H1 (cell line): ENCODE results near the gene GPX5. TPM values are rescaled to one million over a fixed set of nuclear protein-coding genes. Genes with fewer than 3 reads are reported as not detected.

ENCODE experiments used
- CTCF ChIA-PET: fragments of 300-600 bp; sonication (Branson Sonifier 250); formaldehyde crosslinking; loops from one replicate; lab custom pipeline; 2021; ENCODE audit not compliant: partially characterized antibody; lab: Charles Lee
- POLR2A ChIA-PET: fragments of 300-600 bp; sonication (Branson Sonifier 250); formaldehyde crosslinking; loops from one replicate; lab custom pipeline; 2021; ENCODE audit warnings: inconsistent platforms; ENCODE audit not compliant: partially characterized antibody; lab: Charles Lee
- DNase-seq, 2 experiments: peaks; one replicate each; pipeline versions ENCODE4 v3.0.0 to v3.0.0-alpha.2; 2010 to 2022; ENCODE audit warnings: low spot score in 2 of 2, low read depth in 1 of 2, mixed read lengths in 1 of 2
- FAIRE-seq: peaks from 2 replicates; lab custom pipeline; 2011; peaks lifted over from hg19 to GRCh38; lab: Jason Lieb, UNC
- H2AFZ ChIP-seq: 2 replicates; pipeline ENCODE4 v1.8.1; 2012; ENCODE audit warnings: low read length, inconsistent platforms
- H2AK5ac ChIP-seq: 2 replicates; pipeline ENCODE4 v1.6.1; 2013; ENCODE audit warnings: low read depth, low read length
- H2BK120ac ChIP-seq: replicated peaks from 2 replicates; pipeline ENCODE3; 2013; ENCODE audit warnings: low read depth, low read length, inconsistent platforms
- H2BK12ac ChIP-seq: 2 replicates; pipeline ENCODE4 v1.6.1; 2013; ENCODE audit warnings: low read depth, low read length
- H2BK15ac ChIP-seq: 2 replicates; pipeline ENCODE4 v1.6.1; 2013; ENCODE audit warnings: low read length
- H2BK20ac ChIP-seq: 2 replicates; pipeline ENCODE4 v1.6.1; 2013; ENCODE audit warnings: low read length
- H2BK5ac ChIP-seq: 2 replicates; pipeline ENCODE4 v1.6.1; 2013; ENCODE audit warnings: low read depth, low read length
- H3K14ac ChIP-seq: 2 replicates; pipeline ENCODE4 v1.6.1; 2013; ENCODE audit warnings: inconsistent platforms; ENCODE audit not compliant: insufficient read length
- H3K18ac ChIP-seq: 2 replicates; pipeline ENCODE4 v1.6.1; 2013; ENCODE audit warnings: low read length; ENCODE audit errors: extremely low read depth
- H3K23ac ChIP-seq: 2 replicates; pipeline ENCODE4 v1.6.1; 2013; ENCODE audit warnings: inconsistent platforms; ENCODE audit not compliant: insufficient read length
- H3K23me2 ChIP-seq: 2 replicates; pipeline ENCODE4 v1.6.1; 2013; ENCODE audit warnings: low read depth, low read length
- H3K27ac ChIP-seq: 2 replicates; pipeline ENCODE4 v1.6.1; 2011; ENCODE audit warnings: low read depth, low read length, inconsistent platforms
- H3K27me3 ChIP-seq, 4 experiments: replicated peaks in 1 of 4; 1 replicate in 1 of 4; 2 replicates in 3 of 4; pipeline versions ENCODE4 v1.6.1 to v1.8.1; 2011 to 2013; ENCODE audit warnings: low read length in 3 of 4, mild to moderate bottlenecking in 3 of 4, inconsistent platforms in 2 of 4, mixed read lengths in 2 of 4, moderate library complexity in 1 of 4; ENCODE audit not compliant: control insufficient read depth in 3 of 4, insufficient read depth in 3 of 4; ENCODE audit errors: extremely low read depth in 1 of 4
- H3K36me3 ChIP-seq, 4 experiments: 2 replicates each; pipeline versions ENCODE4 v1.6.1 to v1.8.1; 2011 to 2013; ENCODE audit warnings: mild to moderate bottlenecking in 4 of 4, low read length in 3 of 4, moderate library complexity in 2 of 4, control low read depth in 1 of 4, inconsistent platforms in 1 of 4; ENCODE audit not compliant: insufficient read depth in 4 of 4, control insufficient read depth in 2 of 4
- H3K4ac ChIP-seq: replicated peaks from 2 replicates; pipeline ENCODE3; 2013; ENCODE audit warnings: low read length, low read depth, mixed read lengths, inconsistent platforms; ENCODE audit not compliant: insufficient read length
- H3K4me1 ChIP-seq, 4 experiments: replicated peaks in 1 of 4; 1 replicate in 1 of 4; 2 replicates in 3 of 4; pipeline versions ENCODE4 v1.6.1 to v1.8.1; 2011 to 2013; ENCODE audit warnings: low read length in 3 of 4, inconsistent platforms in 2 of 4, mixed read lengths in 1 of 4; ENCODE audit not compliant: insufficient read depth in 4 of 4, control insufficient read depth in 3 of 4
- H3K4me2 ChIP-seq, 2 experiments: 2 replicates each; pipeline versions ENCODE4 v1.6.1 to v1.8.1; 2011 to 2013; ENCODE audit warnings: low read depth in 2 of 2, low read length in 2 of 2, control low read depth in 1 of 2, inconsistent platforms in 1 of 2, mild to moderate bottlenecking in 1 of 2; ENCODE audit not compliant: insufficient read depth in 1 of 2
- H3K4me3 ChIP-seq, 4 experiments: fragments of 200-600, 300-600 bp in 1 of 4; sonication (generic), shearing (Covaris generic), sonication (Bioruptor Twin) in 1 of 4; 2 replicates each; pipeline versions ENCODE4 v1.5.1 to v1.8.1; 2011 to 2016; ENCODE audit warnings: low read length in 4 of 4, low read depth in 3 of 4, control low read depth in 2 of 4, inconsistent platforms in 2 of 4, mild to moderate bottlenecking in 2 of 4, mixed read lengths in 1 of 4, moderate library complexity in 1 of 4; ENCODE audit not compliant: insufficient read depth in 2 of 4; ENCODE audit errors: extremely low read depth in 1 of 4
- H3K56ac ChIP-seq: replicated peaks from 2 replicates; pipeline ENCODE3; 2013; ENCODE audit warnings: low read depth, mild to moderate bottlenecking, mixed read lengths, low read length, inconsistent platforms; ENCODE audit not compliant: insufficient read length
- H3K79me1 ChIP-seq: 2 replicates; pipeline ENCODE4 v1.6.1; 2013; ENCODE audit warnings: low read depth, low read length, control low read depth
- H3K79me2 ChIP-seq, 2 experiments: 2 replicates each; pipeline versions ENCODE4 v1.6.1 to v1.8.1; 2012 to 2013; ENCODE audit warnings: low read length in 2 of 2, mild to moderate bottlenecking in 2 of 2, inconsistent platforms in 1 of 2; ENCODE audit not compliant: insufficient read depth in 2 of 2, control insufficient read depth in 1 of 2
- H3K9ac ChIP-seq, 4 experiments: replicated peaks in 1 of 4; 1 replicate in 1 of 4; 2 replicates in 3 of 4; pipeline versions ENCODE4 v1.6.1 to v1.8.1; 2011 to 2013; ENCODE audit warnings: low read depth in 3 of 4, low read length in 3 of 4, control low read depth in 2 of 4, mild to moderate bottlenecking in 2 of 4, moderate library complexity in 2 of 4, inconsistent platforms in 1 of 4; ENCODE audit errors: extremely low read depth in 1 of 4
- H3K9me3 ChIP-seq, 2 experiments: 2 replicates each; pipeline versions ENCODE4 v1.6.1 to v1.8.1; 2012 to 2013; ENCODE audit warnings: mild to moderate bottlenecking in 2 of 2, moderate library complexity in 2 of 2, control low read depth in 1 of 2, inconsistent platforms in 1 of 2, low read depth in 1 of 2, low read length in 1 of 2, mixed read lengths in 1 of 2; ENCODE audit not compliant: insufficient read depth in 2 of 2
- H4K20me1 ChIP-seq, 2 experiments: replicated peaks in 1 of 2; 2 replicates each; pipeline versions ENCODE3 to v1.8.1; 2011 to 2013; ENCODE audit warnings: inconsistent platforms in 2 of 2, low read length in 2 of 2, mild to moderate bottlenecking in 1 of 2; ENCODE audit not compliant: insufficient read depth in 2 of 2, control insufficient read depth in 1 of 2
- H4K5ac ChIP-seq: 2 replicates; pipeline ENCODE4 v1.6.1; 2013; ENCODE audit warnings: low read length, low read depth, mixed read lengths, inconsistent platforms; ENCODE audit not compliant: insufficient read length
- H4K8ac ChIP-seq: 2 replicates; pipeline ENCODE4 v1.8.0; 2013; ENCODE audit warnings: mild to moderate bottlenecking, moderate library complexity, low read length, inconsistent platforms; ENCODE audit not compliant: insufficient read depth; ENCODE audit errors: extremely low read depth
- H4K91ac ChIP-seq: replicated peaks from 2 replicates; pipeline ENCODE3; 2013; ENCODE audit warnings: low read length, mixed read lengths, inconsistent platforms; ENCODE audit not compliant: insufficient read length
- SP2 ChIP-seq: IDR thresholded peaks from 2 replicates; pipeline ENCODE4 v1.6.1; 2012; ENCODE audit warnings: mild to moderate bottlenecking, low read length, inconsistent platforms
- TBP ChIP-seq: IDR thresholded peaks from 2 replicates; pipeline ENCODE4 v1.6.1; 2011; ENCODE audit warnings: low read depth, low read length, improper control_type of control experiment
- WGBS, 2 experiments: shearing (Covaris generic) in 1 of 2; methylation state at CpG; one replicate each; pipeline versions ENCODE4 v1.1.6 to v1.1.7; 2013 to 2015; ENCODE audit warnings: low lambda C conversion rate in 2 of 2, mixed read lengths in 2 of 2, inconsistent platforms in 1 of 2, low coverage in 1 of 2, missing lambda C conversion rate in 1 of 2; ENCODE audit not compliant: insufficient replicate concordance in 2 of 2, insufficient coverage in 1 of 2, insufficient read length in 1 of 2; ENCODE audit errors: extremely low coverage in 1 of 2, missing lambda C conversion rate in 1 of 2; 5-methylcytosine and 5-hydroxymethylcytosine counted together
- polyA plus RNA-seq, 7 experiments: library from polyadenylated mRNA; depleted of rRNA in 3 of 7; stranded (reverse) in 5 of 7; unstranded in 2 of 7; fragments of >200 nt in 5 of 7; fragments of 200-250 nt in 2 of 7; gene quantifications; 1 replicate in 5 of 7; 2 replicates in 1 of 7; 4 replicates in 1 of 7; pipeline versions ENCODE4 v1.2.1 to v1.2.3, GENCODE V29; 2011 to 2013; ENCODE audit warnings: missing spikeins in 2 of 7, mixed read lengths in 2 of 7
- total RNA-seq: library from RNA; stranded (reverse); fragmentation: NEBNext Ultra II Directional; extraction: Animal tissue kit (Norgen Biotek cat#: 25700); gene quantifications from 2 replicates; pipeline ENCODE4 v1.2.1, GENCODE V29; 2021

The GPX5 gene
- total and polyA plus RNA-seq, 2 of the 8 experiments (the other 6 are each of a cell fraction or from before 2014, with no cell fraction given): 0.08 TPM; not detected in 1

GRCh38 chr6:28541996-28542395 is 16.3 kb downstream of the GPX5 start:
- peak overlapping the region; percentile 71 to 75 for H3K4me2 ChIP-seq
- peaks cover 0 to 6% (median under 1%) of the 10 kb centered on the region in 4 experiments; a peak in 4 of 7 replicates for H3K4me1 ChIP-seq
- H3K23ac ChIP-seq: no peak overlapping the region
- POLR2A ChIA-PET: interaction anchor here (0.7 to 3.0 kb wide), 16 partner anchors 9 to 649 kb away, joined by 3 to 10 read pairs (median 3); partner anchors contain the start of genes GPX6 and TRIM27
- H3K36me3 ChIP-seq: no peaks in the 10 kb centered on the region
- no peak overlapping the region for H2AK5ac ChIP-seq
- no peaks in the 10 kb centered on the region for H3K27me3 ChIP-seq
- no peak overlapping the region for H4K5ac ChIP-seq
- no peak overlapping the region for H3K4ac ChIP-seq
- peak overlapping the region; percentile 69; the same call in 1 of the 2 replicates for H2BK12ac ChIP-seq
- H3K79me1 ChIP-seq: no peaks in the 10 kb centered on the region
- 50% methylated on average over 7 of the region's 7 CpGs; no CpG with 5 or more reads in 1 of the 2 experiments for whole genome bisulfite sequencing, 2 experiments
- H3K9ac ChIP-seq: no peak overlapping the region; a peak in 1 of 7 replicates
- H4K91ac ChIP-seq: no peak overlapping the region
- H2AFZ ChIP-seq: peak overlapping the region; percentile 90
- DNase-seq (no peak), FAIRE-seq (no peak)
- H4K20me1 ChIP-seq: no peaks in the 10 kb centered on the region
- no peak for TF ChIP-seq TBP
- TF ChIP-seq SP2: no peak
- H2BK120ac ChIP-seq: no peak overlapping the region
- no peak overlapping the region; the same call in 1 of the 2 replicates for H2BK5ac ChIP-seq
- H2BK15ac ChIP-seq: no peak overlapping the region
- no peaks in the 10 kb centered on the region for H3K79me2 ChIP-seq
- no peak overlapping the region for H3K56ac ChIP-seq
- CTCF ChIA-PET: interaction anchor here (0.6 to 2.7 kb wide), 33 partner anchors 10 to 230 kb away, joined by 3 to 21 read pairs (median 4); partner anchors contain the start of genes GPX6 and ZSCAN12
- H3K14ac ChIP-seq: no peak overlapping the region
- no peak overlapping the region for H4K8ac ChIP-seq
- no peaks in the 10 kb centered on the region for H3K9me3 ChIP-seq
- H3K23me2 ChIP-seq: peaks cover 9% of the 10 kb centered on the region
- H2BK20ac ChIP-seq: no peak overlapping the region
- H3K27ac ChIP-seq: peak overlapping the region; percentile 59; the same call in 1 of the 2 replicates
- 0 out of 2 replicates have a peak overlapping the region, but pooled peaks have one; percentile 7 for H3K18ac ChIP-seq
- H3K4me3 ChIP-seq: peak overlapping the region; percentile 54 to 80 (median 74); a peak in 7 of 8 replicates
